Endometrial microvascular endothelial cells (primary cell): ENCODE data around the gene RARG. TPM values are rescaled to one million over a fixed set of nuclear protein-coding genes. Genes with fewer than 3 reads are reported as not detected.

ENCODE experiments used
- in situ Hi-C: cut with HindIII; loops from 2 replicates; pipeline ENCODE4 v1.10.0; 2017; ENCODE audit warnings: low sequenced_read_pairs, low pct_unique_long_range_greater_than_20kb; ENCODE audit errors: inconsistent ontology term
- total RNA-seq: library from RNA; depleted of rRNA; stranded (reverse); fragments of >200 nt; gene quantifications from one replicate; pipeline ENCODE4 v1.2.3, GENCODE V29; 2015; ENCODE audit errors: inconsistent ontology term

The RARG gene
- total RNA-seq, 1 donor from 2014 or later = 23.5 TPM

- in situ Hi-C loops = no loop called here
These were observed 6.2 kb downstream of the RARG start for GRCh38 chr12:53225635-53226424.

- in situ Hi-C loops = no loop called here
These were observed 6.9 kb downstream of the RARG start for GRCh38 chr12:53224897-53225634.

- in situ Hi-C loops = no loop called here
These were observed 7.7 kb downstream of the RARG start for GRCh38 chr12:53224061-53224896.

GRCh38 chr12:53223389-53224060 lies 8.5 kb downstream of the RARG start:
- in situ Hi-C loops = no loop called here

GRCh38 chr12:53222806-53223261 lies 9.2 kb downstream of the RARG start:
- in situ Hi-C loops = no loop called here

- in situ Hi-C loops = no loop called here
These were observed 9.8 kb downstream of the RARG start for GRCh38 chr12:53222170-53222721.

GRCh38 chr12:53221203-53222080 lies 10.6 kb downstream of the RARG start:
- in situ Hi-C loops = no loop called here

- in situ Hi-C loops = no loop called here
These were observed 11.3 kb downstream of the RARG start for GRCh38 chr12:53220694-53221202.

GRCh38 chr12:53219956-53220693 lies 11.9 kb downstream of the RARG start:
- in situ Hi-C loops = no loop called here

GRCh38 chr12:53219292-53219955 lies 12.6 kb downstream of the RARG start:
- in situ Hi-C loops = no loop called here

GRCh38 chr12:53218551-53219291 lies 13.3 kb downstream of the RARG start:
- in situ Hi-C loops = no loop called here

GRCh38 chr12:53217931-53218307 lies 14.1 kb downstream of the RARG start:
- in situ Hi-C loops = no loop called here

GRCh38 chr12:53217051-53217930 lies 14.7 kb downstream of the RARG start:
- in situ Hi-C loops = no loop called here

GRCh38 chr12:53215497-53215896 lies 16.5 kb downstream of the RARG start:
- in situ Hi-C loops = no loop called here
